Stimulated activated CD4-positive, alpha-beta T cell treated with anti-CD3 and anti-CD28 coated beads, Interleukin-15, amount 100 ng/mL, for 1 hour (primary cell): ENCODE results near the gene FGD4.

ENCODE experiments used
- DNase-seq, 2 donors: peaks; one replicate each; pipeline ENCODE4 v3.0.0-alpha.2; 2020; ENCODE audit warnings: low read depth in 1 of 2, low spot score in 1 of 2

The FGD4 gene

DNA sequence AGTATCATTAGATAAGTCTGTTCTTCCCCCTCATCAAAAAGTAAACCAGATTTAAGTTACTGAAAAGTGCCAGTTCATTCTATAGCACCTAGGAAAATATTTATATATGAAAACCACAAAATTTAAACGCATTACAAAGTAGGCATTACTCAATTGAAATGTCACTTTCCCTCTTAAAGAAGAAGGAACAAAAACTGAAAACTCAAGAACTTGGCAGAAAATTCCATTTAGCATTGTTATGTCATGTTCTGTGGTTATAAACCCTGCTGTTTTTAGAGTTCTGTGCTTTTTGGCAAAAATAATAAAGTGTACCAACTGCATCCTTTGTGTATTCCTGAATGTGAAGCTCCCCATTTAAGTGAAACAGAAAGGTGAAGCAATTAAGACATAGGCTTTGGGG is 3.6 kb downstream of the FGD4 start:
- DNase-seq: no peak

- DNase-seq: no peak
These were observed 8.4 kb downstream of the FGD4 start for GRCh38 chr12:32407795-32408194.

GRCh38 chr12:32413412-32413811 is 14.1 kb downstream of the FGD4 start:
- no peak for DNase-seq

GRCh38 chr12:32418221-32418620 is 18.9 kb downstream of the FGD4 start:
- no peak for DNase-seq

- no peak for DNase-seq
These were observed 19.7 kb downstream of the FGD4 start for GRCh38 chr12:32418903-32419519.

- no peak for DNase-seq
These were observed 20.2 kb downstream of the FGD4 start for GRCh38 chr12:32419520-32419960.

DNA sequence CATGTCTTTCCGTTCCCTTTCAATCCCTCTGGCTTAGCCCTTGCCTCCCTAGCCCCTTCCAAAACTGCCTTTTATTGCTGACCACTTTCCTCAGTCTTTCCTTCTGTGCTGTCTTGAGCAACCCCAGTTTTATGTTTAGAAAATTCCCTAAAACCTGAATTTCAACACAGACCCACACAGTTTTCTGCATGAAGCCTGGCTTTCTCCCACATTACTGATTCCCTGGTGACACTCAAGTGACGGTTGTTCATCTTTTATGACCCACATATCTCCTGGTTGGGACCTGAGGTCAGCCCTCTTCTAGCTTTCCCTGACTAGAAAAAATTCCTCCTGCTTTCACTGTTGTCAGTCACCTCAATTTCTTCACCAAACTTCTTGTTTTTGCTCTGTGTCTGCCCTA is 21.0 kb downstream of the FGD4 start:
- DNase-seq: no peak

DNA sequence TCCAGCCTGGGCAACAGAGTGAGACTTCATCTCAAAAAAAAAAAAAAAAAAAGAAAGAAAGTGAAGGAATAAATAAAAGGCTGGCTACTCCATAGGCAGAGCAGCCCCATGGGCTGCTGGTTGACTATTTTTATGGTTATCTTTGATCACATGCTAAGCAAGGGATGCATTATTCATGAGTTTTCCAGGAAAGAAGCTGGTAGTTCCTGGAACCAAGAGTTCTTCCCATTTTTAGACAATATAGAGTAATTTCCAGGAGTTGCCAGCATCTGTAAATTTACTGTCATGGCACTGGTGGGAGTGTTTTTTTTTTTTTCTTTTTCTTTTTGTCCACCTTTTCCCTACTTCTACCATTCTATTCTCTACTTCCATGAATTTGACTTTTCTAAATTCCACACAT is 24.2 kb downstream of the FGD4 start:
- no peak for DNase-seq

DNA sequence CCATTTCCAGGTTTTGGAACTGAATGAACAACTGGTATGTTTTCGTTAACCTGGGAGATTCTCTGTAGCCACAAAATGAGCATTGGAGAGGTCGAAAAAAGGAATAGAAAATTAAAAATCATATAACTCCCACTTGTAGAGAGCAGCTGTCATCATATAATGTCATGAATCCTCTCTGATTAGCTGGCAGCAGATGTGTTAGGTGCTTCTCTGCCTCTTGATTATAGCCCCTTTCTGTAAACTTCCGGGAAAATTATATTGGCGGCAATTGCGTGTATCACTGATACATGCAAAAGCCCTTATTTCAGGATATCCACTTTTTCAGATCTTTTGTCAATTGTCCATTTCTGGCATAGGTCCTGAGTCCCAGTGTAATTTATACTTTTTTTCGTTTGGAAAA is 31.7 kb downstream of the FGD4 start:
- DNase-seq: no peak

- no peak for DNase-seq
These were observed 36.8 kb downstream of the FGD4 start for GRCh38 chr12:32435921-32436705.

GRCh38 chr12:32437095-32437515 is 37.7 kb downstream of the FGD4 start:
- no peak for DNase-seq

DNA sequence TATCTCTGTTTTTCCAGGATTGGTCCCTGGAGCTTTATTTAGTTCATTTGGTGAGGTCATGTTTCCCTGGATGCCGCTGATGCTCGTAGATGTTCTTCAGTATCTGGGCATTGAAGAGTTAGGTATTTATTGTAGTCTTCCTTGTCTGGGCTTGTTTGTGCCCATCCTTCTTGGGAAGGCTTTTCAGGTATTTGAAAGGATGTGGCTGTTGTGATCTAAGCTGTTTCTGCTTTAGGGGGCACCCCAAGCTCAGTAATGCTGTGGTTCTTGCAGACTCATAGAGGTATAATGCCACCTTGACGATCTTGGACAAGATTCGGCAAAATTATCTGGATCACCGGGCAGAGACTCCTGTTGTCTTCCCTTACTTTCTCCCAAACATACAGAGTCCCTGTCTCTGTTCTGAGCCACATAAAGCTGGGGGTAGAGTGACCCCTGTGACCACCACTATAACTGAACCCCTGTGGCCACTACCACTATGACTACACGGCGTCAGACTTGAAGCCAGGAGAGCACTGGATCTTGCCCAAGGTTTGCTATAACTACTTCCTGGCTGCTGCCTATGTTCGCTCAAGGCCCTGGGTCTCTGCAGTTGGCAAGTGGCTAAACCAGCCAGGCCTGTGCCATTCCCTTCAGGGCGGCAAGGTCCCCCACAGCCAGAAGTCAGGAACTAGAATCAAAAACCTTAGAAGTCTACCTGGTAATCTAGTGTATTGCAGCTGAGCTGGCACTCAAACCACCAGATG is 40.9 kb downstream of the FGD4 start:
- no peak for DNase-seq

- DNase-seq: no peak
These were observed 44.1 kb downstream of the FGD4 start for GRCh38 chr12:32443491-32443890.

GRCh38 chr12:32444895-32445294 is 45.5 kb downstream of the FGD4 start:
- DNase-seq: no peak

- DNase-seq: no peak
These were observed 46.0 kb downstream of the FGD4 start for GRCh38 chr12:32445356-32445755.

- no peak for DNase-seq
These were observed 47.2 kb downstream of the FGD4 start for GRCh38 chr12:32446316-32447119.

- DNase-seq: no peak
These were observed 49.2 kb downstream of the FGD4 start for GRCh38 chr12:32448586-32448985.

DNA sequence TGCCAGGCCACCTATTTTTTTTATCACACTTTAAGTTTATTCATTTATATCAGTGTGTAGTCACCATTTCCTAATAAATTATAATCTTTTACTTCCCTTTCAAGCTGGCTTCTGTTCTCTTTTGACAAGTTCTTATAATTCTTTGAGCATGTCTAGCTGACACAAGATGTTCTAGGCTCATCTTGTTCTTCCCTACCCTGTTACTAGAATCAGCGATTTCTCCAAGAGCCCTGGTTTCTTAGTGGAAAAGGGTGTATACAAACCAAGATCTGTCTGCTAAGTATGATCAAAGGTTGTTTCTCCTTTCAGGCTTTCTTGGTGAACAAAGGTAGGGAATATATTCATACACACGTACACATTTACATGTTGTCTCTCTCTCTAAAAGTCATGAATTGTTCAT is 51.0 kb downstream of the FGD4 start:
- no peak for DNase-seq

DNA sequence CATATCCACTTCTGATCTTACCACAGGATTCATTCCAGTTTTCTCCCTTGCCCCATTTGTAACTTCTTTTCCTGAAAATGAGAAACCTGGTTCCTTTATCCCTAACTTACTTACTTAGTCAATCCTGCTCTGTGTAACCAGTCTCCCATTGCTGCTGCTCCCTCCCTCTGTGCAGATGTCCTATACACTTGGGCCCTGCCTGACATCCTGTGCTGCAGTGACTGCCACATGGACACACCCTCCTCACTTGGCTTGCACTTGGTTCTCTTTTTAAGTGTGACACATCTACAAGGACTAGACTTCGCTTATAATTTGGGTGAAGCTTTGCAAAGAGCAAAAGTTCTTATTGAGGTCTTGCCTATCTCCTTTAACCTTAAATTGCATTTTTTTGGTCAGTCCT is 51.4 kb downstream of the FGD4 start:
- DNase-seq: no peak

DNA sequence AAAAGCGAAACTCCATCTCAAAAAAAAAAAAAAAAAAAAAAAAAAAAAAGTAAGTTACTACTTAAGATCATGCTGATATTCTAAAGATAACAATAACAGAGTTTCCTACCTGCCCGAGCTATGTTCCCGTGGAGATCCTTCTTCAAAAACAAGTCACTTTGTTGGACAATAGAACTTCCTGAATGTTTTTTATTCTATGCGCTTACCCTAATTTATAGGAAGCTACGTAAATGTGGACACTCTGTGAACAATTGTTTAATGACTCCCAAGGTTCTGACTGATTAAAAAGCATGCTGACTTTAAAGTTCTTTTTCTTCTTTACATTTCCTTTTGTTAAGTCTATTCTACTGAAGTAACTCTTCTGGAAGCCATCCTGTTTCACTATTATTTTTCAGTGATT is 52.5 kb downstream of the FGD4 start:
- DNase-seq: no peak

- DNase-seq: no peak
These were observed 54.7 kb downstream of the FGD4 start for GRCh38 chr12:32454075-32454474.
